ENCODE measurements around the gene MED1. TPM values are rescaled to one million over a fixed set of nuclear protein-coding genes. Genes with fewer than 3 reads are reported as not detected.

MED1 gene
- polyA plus RNA-seq, 3 donors = 5.0 to 9.1 (median 7.6) TPM

DNA sequence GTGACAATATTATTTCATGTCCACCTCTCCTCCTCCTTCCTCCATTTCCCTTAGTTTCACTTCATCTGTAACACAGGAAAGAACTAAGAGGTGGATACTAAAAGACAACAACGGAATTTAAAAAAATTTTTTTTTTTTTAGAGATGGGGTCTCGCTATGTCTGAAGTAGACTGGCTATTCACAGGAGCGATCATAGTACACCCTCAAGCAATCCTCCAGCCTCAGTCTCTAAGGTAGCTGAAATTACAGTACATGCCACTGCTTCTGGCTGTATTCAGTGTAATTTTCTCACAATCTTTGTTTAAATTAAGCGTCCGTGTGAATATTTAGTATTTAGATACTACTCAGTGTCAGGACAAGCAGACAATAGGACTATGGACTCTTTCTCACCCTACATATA is 85.2 kb downstream of the MED1 start:
- Histone ChIP-seq H3K4me1 (ENCODE audit: control insufficient read depth in 1 of 2, insufficient read depth in 2 of 2, low read length in 2 of 2) (peaks cover 54 to 55% of the 10 kb centered on the region in 2 donors), H3K9me3 (replicated peaks in 1 of 2; ENCODE audit: control insufficient read depth in 1 of 2, insufficient read depth in 1 of 2, low read length in 2 of 2) (no peaks in the 10 kb centered on the region), H3K27me3 (ENCODE audit: control insufficient read depth in 2 of 2, insufficient read depth in 2 of 2, low read length in 2 of 2) (no peaks in the 10 kb centered on the region), H3K79me2 (ENCODE audit: insufficient read depth, low read length) (peaks cover 80% of the 10 kb centered on the region), H3K9ac (ENCODE audit: insufficient read depth, low read length, poor library complexity, severe bottlenecking) (peak overlapping the region; percentile 54), H2AFZ (ENCODE audit: insufficient read depth, low read depth, low read length, poor library complexity, severe bottlenecking) (peak overlapping the region; percentile 32), H3K27ac (ENCODE audit: low read depth in 1 of 2, low read length in 2 of 2) (peak overlapping the region in 1 of 2 donors; percentile 81), H3K4me3 (replicated peaks in 1 of 3; ENCODE audit: low read depth in 2 of 3, low read length in 3 of 3) (peak overlapping the region; percentile 17 to 69 (median 36)), H4K20me1 (ENCODE audit: insufficient read depth, low read length) (no peaks in the 10 kb centered on the region), H3K36me3 (replicated peaks in 1 of 2; ENCODE audit: control insufficient read depth in 1 of 2, insufficient read depth in 2 of 2, low read length in 2 of 2) (peaks cover 0 to 2% of the 10 kb centered on the region in 2 donors), H3K4me2 (replicated peaks; ENCODE audit: extremely low read depth, low read length, poor library complexity, severe bottlenecking) (peak overlapping the region; percentile 69)
- H3K4me3 Mint-ChIP-seq = peak overlapping the region; percentile 56 to 76
- no CpG with 5 or more reads among the region's 5 CpGs for WGBS (ENCODE audit: insufficient coverage)
- peaks cover 0 to 3% (median 0%) of the 10 kb centered on the region in 3 donors for H3K27me3 Mint-ChIP-seq (ENCODE audit: low read depth in 3 of 3)
- no peaks in the 10 kb centered on the region for H3K9me3 Mint-ChIP-seq
- peaks cover 42% of the 10 kb centered on the region for H3K4me1 Mint-ChIP-seq
- intact Hi-C loops (cut with micrococcal nuclease) = loop anchor here in 1 of 2 donors (1.0 kb wide), 1 partner anchor 36 kb away; no protein-coding TSS in a partner anchor
- peak overlapping the region; percentile 85 to 95 (median 92) for H3K27ac Mint-ChIP-seq
- DNase-seq = no peak
- H3K36me3 Mint-ChIP-seq = peaks cover 2 to 18% of the 10 kb centered on the region in 2 donors
- TF ChIP-seq, protein P1, sequence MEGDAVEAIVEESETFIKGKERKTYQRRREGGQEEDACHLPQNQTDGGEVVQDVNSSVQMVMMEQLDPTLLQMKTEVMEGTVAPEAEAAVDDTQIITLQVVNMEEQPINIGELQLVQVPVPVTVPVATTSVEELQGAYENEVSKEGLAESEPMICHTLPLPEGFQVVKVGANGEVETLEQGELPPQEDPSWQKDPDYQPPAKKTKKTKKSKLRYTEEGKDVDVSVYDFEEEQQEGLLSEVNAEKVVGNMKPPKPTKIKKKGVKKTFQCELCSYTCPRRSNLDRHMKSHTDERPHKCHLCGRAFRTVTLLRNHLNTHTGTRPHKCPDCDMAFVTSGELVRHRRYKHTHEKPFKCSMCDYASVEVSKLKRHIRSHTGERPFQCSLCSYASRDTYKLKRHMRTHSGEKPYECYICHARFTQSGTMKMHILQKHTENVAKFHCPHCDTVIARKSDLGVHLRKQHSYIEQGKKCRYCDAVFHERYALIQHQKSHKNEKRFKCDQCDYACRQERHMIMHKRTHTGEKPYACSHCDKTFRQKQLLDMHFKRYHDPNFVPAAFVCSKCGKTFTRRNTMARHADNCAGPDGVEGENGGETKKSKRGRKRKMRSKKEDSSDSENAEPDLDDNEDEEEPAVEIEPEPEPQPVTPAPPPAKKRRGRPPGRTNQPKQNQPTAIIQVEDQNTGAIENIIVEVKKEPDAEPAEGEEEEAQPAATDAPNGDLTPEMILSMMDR (IDR thresholded peaks at IDR 0.05) = no peak

DNA sequence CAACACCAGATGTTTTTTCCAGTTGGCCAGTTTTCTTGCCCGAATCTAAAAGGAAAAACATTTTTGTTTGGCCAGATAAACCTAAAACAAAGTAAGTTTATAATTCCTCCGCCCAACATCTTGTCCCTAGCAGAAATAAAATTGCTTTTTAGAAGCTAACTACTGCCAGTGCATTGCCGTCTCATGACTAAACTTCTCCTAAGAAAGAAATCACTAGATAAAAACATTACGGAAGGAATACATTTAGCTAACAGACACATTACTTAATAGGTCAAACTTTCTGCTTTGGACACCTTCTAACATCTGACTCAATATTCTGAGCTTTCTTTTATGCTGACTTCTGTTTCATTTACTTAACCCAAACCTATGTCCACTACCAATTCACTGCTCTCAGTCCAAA is 85.8 kb downstream of the MED1 start:
- Histone ChIP-seq H3K9ac (ENCODE audit: insufficient read depth, low read length, poor library complexity, severe bottlenecking) (peak overlapping the region; percentile 54), H3K27me3 (ENCODE audit: control insufficient read depth in 2 of 2, insufficient read depth in 2 of 2, low read length in 2 of 2) (no peaks in the 10 kb centered on the region), H3K4me3 (replicated peaks in 1 of 3; ENCODE audit: low read depth in 2 of 3, low read length in 3 of 3) (peak overlapping the region in 2 of 3 experiments; percentile 36 to 69), H3K4me2 (replicated peaks; ENCODE audit: extremely low read depth, low read length, poor library complexity, severe bottlenecking) (peak overlapping the region; percentile 69), H3K4me1 (ENCODE audit: control insufficient read depth in 1 of 2, insufficient read depth in 2 of 2, low read length in 2 of 2) (peaks cover 58 to 62% of the 10 kb centered on the region in 2 donors), H2AFZ (ENCODE audit: insufficient read depth, low read depth, low read length, poor library complexity, severe bottlenecking) (peak overlapping the region; percentile 32), H3K36me3 (replicated peaks in 1 of 2; ENCODE audit: control insufficient read depth in 1 of 2, insufficient read depth in 2 of 2, low read length in 2 of 2) (peaks cover 0 to 2% of the 10 kb centered on the region in 2 donors), H3K27ac (ENCODE audit: low read depth in 1 of 2, low read length in 2 of 2) (peak overlapping the region in 1 of 2 donors; percentile 81), H3K9me3 (replicated peaks in 1 of 2; ENCODE audit: control insufficient read depth in 1 of 2, insufficient read depth in 1 of 2, low read length in 2 of 2) (no peaks in the 10 kb centered on the region), H4K20me1 (ENCODE audit: insufficient read depth, low read length) (no peaks in the 10 kb centered on the region), H3K79me2 (ENCODE audit: insufficient read depth, low read length) (peaks cover 82% of the 10 kb centered on the region)
- peak overlapping the region; percentile 85 to 95 (median 92) for H3K27ac Mint-ChIP-seq
- DNase-seq = peak; percentile 24 to 72 (median 54)
- WGBS (ENCODE audit: insufficient coverage) = 18% methylated on average over 2 of the region's 4 CpGs
- peaks cover 48% of the 10 kb centered on the region for H3K4me1 Mint-ChIP-seq
- H3K36me3 Mint-ChIP-seq = peaks cover 2 to 15% of the 10 kb centered on the region in 2 donors
- H3K27me3 Mint-ChIP-seq (ENCODE audit: low read depth in 3 of 3) = peaks cover 0 to 3% (median 0%) of the 10 kb centered on the region in 3 donors
- TF ChIP-seq, protein P1 (IDR thresholded peaks at IDR 0.05) = no peak
- H3K9me3 Mint-ChIP-seq = no peaks in the 10 kb centered on the region
- peak overlapping the region; percentile 56 to 76 for H3K4me3 Mint-ChIP-seq
- intact Hi-C loops (cut with micrococcal nuclease) = loop anchor here in 1 of 2 donors (1.0 kb wide), 1 partner anchor 37 kb away; no protein-coding TSS in a partner anchor

Data from CD14-positive monocyte (primary cell).